GM21367 (cell line): ENCODE measurements around the gene COA5.
A peak's percentile ranks its signal among the peaks of the same experiment; 100 is the strongest.

ENCODE experiments used
- ATAC-seq: cut with Tn5 transposase; IDR thresholded peaks from one replicate; pipeline ENCODE4 v1.9.1; 2021; ENCODE audit not compliant: unreplicated experiment

The COA5 gene

GRCh38 chr2:98608116-98608961, at the start of gene COA5, which contains the start of gene UNC50:
Gene COA5 (minus strand): TSS chr2:98608512. CDS start chr2:98608405, 107 bp downstream.
Gene UNC50 (plus strand): TSS chr2:98608589. CDS start chr2:98609760, 1,171 bp downstream.
- ATAC-seq: peak; percentile 75

- ATAC-seq: no peak
These were observed 48.5 kb upstream of the COA5 start for GRCh38 chr2:98656800-98657199.

GRCh38 chr2:98654699-98655495, 46.6 kb upstream of the COA5 start:
- no peak for ATAC-seq

DNA sequence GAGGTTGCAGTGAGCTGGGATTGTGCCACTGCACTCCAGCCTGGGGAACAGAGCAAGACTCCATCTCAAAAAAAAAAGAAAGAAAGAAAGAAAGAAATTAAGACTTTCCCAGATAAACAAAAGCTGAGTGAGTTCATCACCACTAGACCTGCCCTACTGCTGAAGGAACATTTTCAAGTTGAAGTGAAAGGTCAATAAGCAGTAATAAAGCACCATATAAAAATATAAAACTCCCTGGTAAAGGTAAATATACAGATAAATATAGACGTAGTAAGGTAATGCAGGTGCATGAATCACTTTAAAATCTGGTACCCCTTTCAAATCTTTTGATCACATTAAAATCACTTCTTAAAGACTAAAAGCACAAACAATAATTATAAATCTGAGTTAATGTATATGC, 42.7 kb upstream of the COA5 start:
- ATAC-seq: no peak

DNA sequence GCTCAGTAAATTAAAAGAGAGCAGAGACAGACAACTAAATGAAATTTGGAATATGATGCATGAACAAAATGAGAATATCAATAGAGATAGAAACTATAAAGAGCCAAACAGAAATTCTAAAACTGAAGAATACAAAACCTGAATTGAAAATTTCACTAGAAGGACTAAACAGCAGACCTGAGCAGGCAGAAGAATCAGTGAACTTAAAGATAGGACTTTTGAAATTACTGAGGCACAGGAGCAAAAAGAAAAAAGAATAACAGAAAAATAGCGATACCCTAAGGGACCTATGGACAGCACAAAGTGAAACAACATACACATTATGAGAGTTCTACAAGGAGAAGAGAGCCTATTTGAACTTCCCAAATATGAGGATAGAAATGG, 41.7 kb upstream of the COA5 start:
- no peak for ATAC-seq

- ATAC-seq: peak; percentile 73
These were observed 41.1 kb upstream of the COA5 start for GRCh38 chr2:98649135-98649991.

GRCh38 chr2:98648451-98648850, 40.1 kb upstream of the COA5 start:
- ATAC-seq: no peak

DNA sequence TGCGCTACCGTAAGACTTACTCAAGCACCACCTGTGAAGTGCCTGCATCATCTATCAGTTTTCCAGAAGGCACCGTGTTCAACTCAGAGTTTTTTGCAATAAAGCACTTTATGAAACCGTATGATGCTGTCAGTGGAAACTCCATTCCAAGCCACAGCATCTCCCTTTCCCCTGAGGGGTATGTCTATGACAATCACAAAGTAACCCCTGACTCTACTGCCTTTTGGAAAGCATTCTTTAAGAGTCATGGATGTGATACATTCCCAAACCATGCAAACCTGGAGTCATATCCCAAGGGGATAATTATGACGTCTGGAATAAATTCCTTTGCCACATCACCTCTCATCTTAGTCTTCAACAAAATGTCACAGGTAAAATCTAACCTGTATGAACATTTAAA, 39.3 kb upstream of the COA5 start:
- ATAC-seq: no peak

DNA sequence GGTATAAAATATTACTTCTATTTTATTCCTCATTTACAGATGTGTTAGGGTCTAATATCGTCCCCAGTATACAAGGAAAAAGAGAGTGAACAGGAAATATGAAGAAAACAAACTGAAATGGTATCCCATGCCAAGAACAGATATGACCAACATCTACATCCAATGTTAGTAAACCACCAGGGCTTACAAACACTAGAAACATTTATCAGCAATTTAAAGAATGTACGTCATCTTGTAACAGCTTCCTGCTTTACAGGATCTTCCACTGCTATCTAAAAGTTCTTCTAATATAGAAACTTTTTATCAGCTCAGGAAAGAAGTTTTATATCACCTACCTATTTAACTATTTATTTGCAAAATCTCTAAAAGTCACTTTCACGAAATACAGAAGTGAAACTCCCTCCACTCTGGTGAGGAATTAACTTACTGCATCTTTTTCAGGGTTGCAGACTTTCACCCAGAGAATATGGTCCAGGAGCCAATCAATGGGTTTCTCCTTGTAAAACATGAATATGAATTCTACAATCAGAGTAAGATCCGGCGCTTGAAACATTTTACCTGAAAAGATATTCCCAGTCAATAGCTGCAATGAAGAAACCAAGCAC, 35.3 kb upstream of the COA5 start:
- ATAC-seq: no peak

- ATAC-seq: peak; percentile 64
These were observed 29.3 kb upstream of the COA5 start for GRCh38 chr2:98637401-98638147.

- ATAC-seq: no peak
These were observed 26.2 kb upstream of the COA5 start for GRCh38 chr2:98634406-98635092.

DNA sequence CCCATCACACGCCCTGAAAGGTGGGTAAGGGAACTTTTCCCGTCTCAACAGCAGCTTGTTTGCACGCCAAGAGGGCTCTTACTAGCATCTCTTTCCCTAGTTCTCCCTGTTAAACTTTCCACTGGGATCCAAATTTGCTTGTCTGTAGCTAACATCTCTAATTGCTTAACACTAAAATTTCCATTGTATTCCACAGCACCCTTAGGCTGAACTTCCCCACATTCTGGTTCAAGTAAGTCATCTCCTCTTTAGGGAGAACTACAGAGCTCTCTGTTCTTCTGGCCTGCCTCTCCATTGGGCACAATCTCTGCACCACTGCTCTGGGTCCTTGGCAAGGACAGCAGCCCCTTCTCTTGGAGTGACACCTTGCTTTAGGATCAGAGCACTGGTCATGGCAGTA, 24.0 kb upstream of the COA5 start:
- ATAC-seq: no peak

GRCh38 chr2:98623657-98624056, 15.3 kb upstream of the COA5 start:
- no peak for ATAC-seq

GRCh38 chr2:98617149-98617548, 8.8 kb upstream of the COA5 start:
- no peak for ATAC-seq

DNA sequence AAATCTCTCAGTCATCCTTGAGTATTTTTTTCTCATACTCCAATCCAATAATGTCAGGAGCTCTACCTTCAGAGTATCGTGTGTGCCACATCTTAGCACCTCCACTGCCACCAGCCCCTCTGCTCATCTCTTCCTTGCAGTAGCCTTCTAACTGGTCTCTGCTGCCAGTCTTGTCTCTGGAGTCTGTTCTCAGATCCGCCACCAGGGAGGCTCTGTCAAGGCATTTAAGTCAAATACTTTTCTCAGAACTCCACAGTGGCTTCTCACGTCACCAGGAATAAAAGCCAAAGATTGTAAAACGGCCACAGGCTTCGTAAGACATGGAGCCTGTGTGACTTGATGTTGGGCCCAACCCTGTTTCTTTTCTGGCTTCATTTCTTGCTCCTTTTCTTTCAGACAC, 7.2 kb upstream of the COA5 start:
- ATAC-seq: no peak

GRCh38 chr2:98614024-98614739, 5.9 kb upstream of the COA5 start:
- ATAC-seq: no peak

DNA sequence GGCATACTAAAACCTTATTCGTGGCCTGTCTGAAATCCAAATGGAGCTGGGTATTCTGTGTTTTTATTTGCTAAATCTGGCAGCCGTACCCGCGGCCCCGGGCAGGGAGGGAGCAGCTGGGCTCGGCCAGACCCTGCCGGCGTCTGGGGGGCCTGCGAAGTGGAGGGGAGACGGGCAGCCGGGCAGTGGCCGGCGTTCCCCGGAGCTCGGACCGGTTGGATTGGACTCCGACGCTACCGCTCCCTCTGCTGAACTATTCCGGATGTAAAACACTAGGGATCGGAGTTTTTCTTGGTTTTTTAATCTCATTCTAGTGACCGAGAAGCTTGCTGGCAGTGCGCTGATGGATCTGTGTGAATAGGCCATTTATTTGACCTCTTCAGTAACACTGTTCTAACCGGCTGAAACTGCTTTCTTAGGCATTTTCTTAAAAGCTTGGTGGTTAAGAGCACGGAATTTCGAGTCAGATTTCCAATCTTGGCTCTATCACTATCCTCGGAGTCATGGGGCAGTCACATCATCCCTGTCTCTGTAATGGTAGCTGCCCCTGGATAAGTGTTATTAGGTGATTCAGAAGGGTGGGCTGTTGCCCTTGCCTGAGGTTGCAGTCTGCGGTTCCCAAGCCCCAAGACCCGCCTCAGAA, 771 bp upstream of the COA5 start:
- ATAC-seq: no peak

DNA sequence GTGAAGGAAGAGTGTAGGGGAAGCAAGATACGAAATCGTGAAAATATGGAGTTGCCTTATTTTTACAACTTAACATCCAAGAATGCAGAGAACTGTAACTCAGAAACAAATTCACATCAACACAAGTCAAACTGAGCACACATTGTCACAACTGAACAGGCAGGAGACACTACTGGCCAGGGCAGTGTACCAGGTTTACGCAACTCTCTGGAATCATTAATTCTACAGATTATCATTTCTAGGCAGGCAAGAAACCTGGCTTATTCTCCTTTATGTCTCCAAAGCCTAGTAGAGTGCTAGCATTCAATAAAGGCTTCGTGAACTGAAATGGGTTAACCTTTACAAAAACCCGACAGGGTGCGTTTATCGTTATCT, 584 bp downstream of the COA5 start:
- ATAC-seq: no peak
